Peyer's patch (tissue), 4 donors: Measurements from ENCODE around the gene KRTAP9-3. TPM values are rescaled to one million over a fixed set of nuclear protein-coding genes. Genes with fewer than 3 reads are reported as not detected.
"Not testable (repeated sequence)": the region's sequence is repeated elsewhere in the genome, so short reads cannot be mapped to it uniquely, and the experiment has no call there.

ENCODE experiments used
- DNase-seq, 3 donors: peaks; one replicate each; pipeline ENCODE4 v3.0.0-alpha.2; 2017 to 2019
- H3K27ac ChIP-seq, 4 donors: fragments of 200-600 bp; sonication (generic); one replicate each; pipeline ENCODE4 v1.5.1; 2016 to 2019
- H3K27me3 ChIP-seq, 2 donors: fragments of 200-600 bp; sonication (generic); one replicate each; pipeline ENCODE4 v1.5.1; 2019
- H3K36me3 ChIP-seq, 3 donors: fragments of 200-600 bp; sonication (generic); one replicate each; pipeline ENCODE4 v1.5.1; 2016 to 2019
- H3K4me1 ChIP-seq, 4 donors: fragments of 200-600 bp; sonication (generic); one replicate each; pipeline ENCODE4 v1.5.1; 2016 to 2019
- H3K4me3 ChIP-seq, 4 donors: fragments of 200-600 bp; sonication (generic); 1 replicate in 3 of 4; 2 replicates in 1 of 4; pipeline ENCODE4 v1.5.1; 2016 to 2019; ENCODE audit warnings: mild to moderate bottlenecking in 1 of 4
- H3K9me3 ChIP-seq, 4 donors: fragments of 200-600 bp; sonication (generic); one replicate each; pipeline ENCODE4 v1.5.1; 2016 to 2019; ENCODE audit warnings: mild to moderate bottlenecking in 1 of 4
- POLR2A ChIP-seq, 2 donors: fragments of 450-650 bp; IDR thresholded peaks; one replicate each; pipeline ENCODE4 v1.5.1; 2017; ENCODE audit warnings: antibody characterized with exemption in 2 of 2, mild to moderate bottlenecking in 2 of 2, moderate library complexity in 2 of 2
- total RNA-seq, 4 donors: library from RNA; depleted of rRNA; stranded (reverse); fragments of >200 nt; gene quantifications; one replicate each; pipeline ENCODE4 v1.1.0, GENCODE V29; 2016
- TF ChIP-seq, protein P1 (sequence below), 6 experiments: fragments of 450-650 bp in 4 of 6; fragments of 200-600 bp in 2 of 6; sonication (generic) in 1 of 6; IDR thresholded peaks; one replicate each; pipeline ENCODE4 v1.5.1; 2017 to 2019; ENCODE audit warnings: antibody characterized with exemption in 6 of 6, mild to moderate bottlenecking in 3 of 6, moderate library complexity in 1 of 6

Gene KRTAP9-3
- total RNA-seq, 4 donors from 2014 or later, result not detected

- H3K4me1 ChIP-seq, result no peaks in the 10 kb centered on the region
- H3K27me3 ChIP-seq, result no peaks in the 10 kb centered on the region
- no peaks in the 10 kb centered on the region for H3K36me3 ChIP-seq
- TF ChIP-seq, protein P1, sequence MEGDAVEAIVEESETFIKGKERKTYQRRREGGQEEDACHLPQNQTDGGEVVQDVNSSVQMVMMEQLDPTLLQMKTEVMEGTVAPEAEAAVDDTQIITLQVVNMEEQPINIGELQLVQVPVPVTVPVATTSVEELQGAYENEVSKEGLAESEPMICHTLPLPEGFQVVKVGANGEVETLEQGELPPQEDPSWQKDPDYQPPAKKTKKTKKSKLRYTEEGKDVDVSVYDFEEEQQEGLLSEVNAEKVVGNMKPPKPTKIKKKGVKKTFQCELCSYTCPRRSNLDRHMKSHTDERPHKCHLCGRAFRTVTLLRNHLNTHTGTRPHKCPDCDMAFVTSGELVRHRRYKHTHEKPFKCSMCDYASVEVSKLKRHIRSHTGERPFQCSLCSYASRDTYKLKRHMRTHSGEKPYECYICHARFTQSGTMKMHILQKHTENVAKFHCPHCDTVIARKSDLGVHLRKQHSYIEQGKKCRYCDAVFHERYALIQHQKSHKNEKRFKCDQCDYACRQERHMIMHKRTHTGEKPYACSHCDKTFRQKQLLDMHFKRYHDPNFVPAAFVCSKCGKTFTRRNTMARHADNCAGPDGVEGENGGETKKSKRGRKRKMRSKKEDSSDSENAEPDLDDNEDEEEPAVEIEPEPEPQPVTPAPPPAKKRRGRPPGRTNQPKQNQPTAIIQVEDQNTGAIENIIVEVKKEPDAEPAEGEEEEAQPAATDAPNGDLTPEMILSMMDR (IDR thresholded peaks at IDR 0.05), result no peak
- no peak for TF ChIP-seq POLR2A (IDR thresholded peaks at IDR 0.05)
- no peak overlapping the region for H3K4me3 ChIP-seq
- no peak overlapping the region for H3K27ac ChIP-seq
- no peaks in the 10 kb centered on the region for H3K9me3 ChIP-seq
- no peak for DNase-seq
Measured at GRCh38 chr17:41264599-41264998, 32.4 kb downstream of the KRTAP9-3 start.

- no peak within 1 kb of the TSS for H3K4me3 ChIP-seq
- H3K27ac ChIP-seq, result no peak within 1 kb of the TSS
- H3K27me3 ChIP-seq, result no peaks in the 10 kb centered on the region
- no peaks in the 10 kb centered on the region for H3K36me3 ChIP-seq
- no peaks in the 10 kb centered on the region for H3K4me1 ChIP-seq
- no peaks in the 10 kb centered on the region for H3K9me3 ChIP-seq
- no peak for DNase-seq
- TF ChIP-seq, protein P1 (IDR thresholded peaks at IDR 0.05), result no peak
- TF ChIP-seq POLR2A (IDR thresholded peaks at IDR 0.05), result no peak
Measured at GRCh38 chr17:41265078-41265477, 32.8 kb downstream of the KRTAP9-3 start, which contains the start of gene KRTAP9-6. KRTAP9-6 (plus strand) TSS chr17:41265378; CDS start chr17:41265378, 0 bp downstream.

DNA sequence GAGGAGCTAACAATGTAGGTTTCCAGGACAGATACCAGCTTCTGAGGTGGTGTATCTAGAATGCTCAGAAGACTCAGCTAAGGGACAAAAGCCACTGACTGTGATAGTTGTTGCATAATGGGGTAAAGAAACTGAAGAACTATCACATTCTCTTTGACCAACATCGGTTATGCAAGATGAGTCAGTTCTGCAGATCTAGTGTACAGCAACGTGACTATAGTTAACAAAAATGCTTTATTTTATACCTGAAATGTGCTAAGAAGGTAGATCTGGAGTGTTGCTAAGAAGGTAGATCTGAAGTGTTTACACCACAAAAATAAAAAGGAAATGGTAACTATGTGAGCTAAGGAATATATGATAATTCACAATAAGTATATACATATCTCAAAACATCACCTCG, 35.5 kb downstream of the KRTAP9-3 start:
- DNase-seq, result no peak
- no peaks in the 10 kb centered on the region for H3K4me1 ChIP-seq
- no peak overlapping the region for H3K27ac ChIP-seq
- no peaks in the 10 kb centered on the region for H3K36me3 ChIP-seq
- no peak overlapping the region for H3K4me3 ChIP-seq
- TF ChIP-seq POLR2A (IDR thresholded peaks at IDR 0.05), result no peak
- TF ChIP-seq, protein P1 (IDR thresholded peaks at IDR 0.05), result no peak
- no peaks in the 10 kb centered on the region for H3K9me3 ChIP-seq
- H3K27me3 ChIP-seq, result no peaks in the 10 kb centered on the region

DNA sequence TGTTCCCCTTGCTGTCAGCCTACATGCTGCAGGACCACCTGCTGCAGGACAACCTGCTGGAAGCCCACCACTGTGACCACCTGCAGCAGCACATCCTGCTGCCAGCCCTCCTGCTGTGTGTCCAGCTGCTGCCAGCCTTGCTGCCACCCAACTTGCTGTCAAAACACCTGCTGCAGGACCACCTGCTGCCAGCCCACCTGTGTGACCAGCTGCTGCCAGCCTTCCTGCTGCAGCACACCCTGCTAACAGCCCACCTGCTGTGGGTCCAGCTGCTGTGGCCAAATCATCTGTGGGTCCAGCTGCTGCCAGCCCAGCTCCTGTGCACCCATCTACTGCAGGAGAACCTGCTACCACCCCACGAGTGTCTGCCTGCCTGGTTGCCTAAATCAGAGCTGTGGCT, 39.1 kb downstream of the KRTAP9-3 start:
- H3K4me1 ChIP-seq, H3K36me3 ChIP-seq, DNase-seq, H3K9me3 ChIP-seq, H3K27me3 ChIP-seq, H3K27ac ChIP-seq, H3K4me3 ChIP-seq: not testable (repeated sequence)

DNA sequence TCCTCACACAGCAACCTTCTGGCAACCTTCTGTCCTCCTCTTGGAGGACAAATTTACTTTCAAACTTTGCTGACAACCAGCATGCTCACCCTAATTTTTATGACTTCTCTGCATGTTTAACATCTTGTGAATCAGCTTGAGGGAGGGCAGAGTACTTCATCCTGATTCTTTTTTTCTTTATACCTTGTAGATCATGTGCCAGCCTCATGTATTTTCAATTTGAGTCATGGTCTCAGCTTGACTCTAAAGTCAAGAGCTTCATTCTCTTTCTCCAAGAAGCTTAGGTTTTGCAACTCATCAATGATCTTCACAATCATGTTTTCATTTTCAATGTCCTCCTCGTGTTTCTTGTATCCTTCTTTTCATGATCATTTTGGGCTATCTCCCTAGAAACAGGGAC, 39.6 kb downstream of the KRTAP9-3 start:
- no peaks in the 10 kb centered on the region for H3K27me3 ChIP-seq
- DNase-seq, result no peak
- no peak overlapping the region for H3K27ac ChIP-seq
- H3K36me3 ChIP-seq, result no peaks in the 10 kb centered on the region
- no peak overlapping the region for H3K4me3 ChIP-seq
- TF ChIP-seq, protein P1 (IDR thresholded peaks at IDR 0.05), result no peak
- TF ChIP-seq POLR2A (IDR thresholded peaks at IDR 0.05), result no peak
- no peaks in the 10 kb centered on the region for H3K9me3 ChIP-seq
- no peaks in the 10 kb centered on the region for H3K4me1 ChIP-seq

DNA sequence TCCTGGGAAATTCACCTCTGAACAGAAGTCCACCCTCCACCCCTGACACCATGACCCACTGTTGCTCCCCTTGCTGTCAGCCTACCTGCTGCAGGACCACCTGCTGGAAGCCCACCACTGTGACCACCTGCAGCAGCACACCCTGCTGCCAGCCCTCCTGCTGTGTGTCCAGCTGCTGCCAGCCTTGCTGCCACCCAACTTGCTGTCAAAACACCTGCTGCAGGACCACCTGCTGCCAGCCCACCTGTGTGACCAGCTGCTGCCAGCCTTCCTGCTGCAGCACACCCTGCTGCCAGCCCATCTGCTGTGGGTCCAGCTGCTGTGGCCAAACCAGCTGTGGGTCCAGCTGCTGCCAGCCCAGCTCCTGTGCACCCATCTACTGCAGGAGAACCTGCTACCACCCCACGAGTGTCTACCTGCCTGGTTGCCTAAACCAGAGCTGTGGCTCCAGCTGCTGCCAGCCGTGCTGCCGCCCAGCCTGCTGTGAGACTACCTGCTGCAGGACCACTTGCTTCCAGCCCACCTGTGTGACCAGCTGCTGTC, 43.5 kb downstream of the KRTAP9-3 start, which contains the start of gene KRTAP9-7:
KRTAP9-7 (plus strand) TSS at position 51 of the 543 bp plus-strand sequence; CDS start at position 51, 0 bp downstream.
- not testable (repeated sequence) for H3K36me3 ChIP-seq, DNase-seq, H3K4me1 ChIP-seq, H3K27ac ChIP-seq, H3K4me3 ChIP-seq, H3K27me3 ChIP-seq, H3K9me3 ChIP-seq
